Ishikawa (cell line): Measurements from ENCODE around the gene TMEM171.

Source experiments
- CEBPB ChIP-seq: IDR thresholded peaks from 2 replicates; pipeline ENCODE4 v1.6.1; 2012
- EGR1 ChIP-seq: IDR thresholded peaks from 2 replicates; pipeline ENCODE4 v1.6.1; 2012
- EP300 ChIP-seq: IDR thresholded peaks from 2 replicates; pipeline ENCODE4 v1.6.1; 2012; ENCODE audit warnings: borderline replicate concordance
- FOXM1 ChIP-seq: IDR thresholded peaks from 2 replicates; pipeline ENCODE4 v1.6.1; 2012; ENCODE audit warnings: low read depth, borderline replicate concordance
- NFIC ChIP-seq: IDR thresholded peaks from 2 replicates; pipeline ENCODE4 v1.6.1; 2012
- RAD21 ChIP-seq: IDR thresholded peaks from 2 replicates; pipeline ENCODE4 v1.6.1; 2012; ENCODE audit warnings: low read depth
- TAF1 ChIP-seq: IDR thresholded peaks from 2 replicates; pipeline ENCODE4 v1.6.1; 2012; ENCODE audit warnings: low read depth, mild to moderate bottlenecking
- TEAD4 ChIP-seq: IDR thresholded peaks from 2 replicates; pipeline ENCODE4 v1.6.1; 2012
- USF1 ChIP-seq: IDR thresholded peaks from 2 replicates; pipeline ENCODE4 v1.6.1; 2012
- YY1 ChIP-seq: IDR thresholded peaks from 2 replicates; pipeline ENCODE4 v1.6.1; 2012; ENCODE audit warnings: low read depth
- ZBTB7A ChIP-seq: IDR thresholded peaks from 2 replicates; pipeline ENCODE4 v1.6.1; 2012; ENCODE audit warnings: low read depth
- TF ChIP-seq, protein P1 (sequence below): IDR thresholded peaks from 2 replicates; pipeline ENCODE4 v1.6.1; 2012; ENCODE audit warnings: low read depth, mild to moderate bottlenecking

- TF ChIP-seq EGR1: no peak
- TF ChIP-seq ZBTB7A: no peak
- TF ChIP-seq TAF1: no peak
- TF ChIP-seq USF1: no peak
- no peak for TF ChIP-seq NFIC
- TF ChIP-seq EP300: no peak
- TF ChIP-seq RAD21: no peak
- TF ChIP-seq FOXM1: no peak
- TF ChIP-seq CEBPB: no peak
- TF ChIP-seq YY1: no peak
- TF ChIP-seq, protein P1, sequence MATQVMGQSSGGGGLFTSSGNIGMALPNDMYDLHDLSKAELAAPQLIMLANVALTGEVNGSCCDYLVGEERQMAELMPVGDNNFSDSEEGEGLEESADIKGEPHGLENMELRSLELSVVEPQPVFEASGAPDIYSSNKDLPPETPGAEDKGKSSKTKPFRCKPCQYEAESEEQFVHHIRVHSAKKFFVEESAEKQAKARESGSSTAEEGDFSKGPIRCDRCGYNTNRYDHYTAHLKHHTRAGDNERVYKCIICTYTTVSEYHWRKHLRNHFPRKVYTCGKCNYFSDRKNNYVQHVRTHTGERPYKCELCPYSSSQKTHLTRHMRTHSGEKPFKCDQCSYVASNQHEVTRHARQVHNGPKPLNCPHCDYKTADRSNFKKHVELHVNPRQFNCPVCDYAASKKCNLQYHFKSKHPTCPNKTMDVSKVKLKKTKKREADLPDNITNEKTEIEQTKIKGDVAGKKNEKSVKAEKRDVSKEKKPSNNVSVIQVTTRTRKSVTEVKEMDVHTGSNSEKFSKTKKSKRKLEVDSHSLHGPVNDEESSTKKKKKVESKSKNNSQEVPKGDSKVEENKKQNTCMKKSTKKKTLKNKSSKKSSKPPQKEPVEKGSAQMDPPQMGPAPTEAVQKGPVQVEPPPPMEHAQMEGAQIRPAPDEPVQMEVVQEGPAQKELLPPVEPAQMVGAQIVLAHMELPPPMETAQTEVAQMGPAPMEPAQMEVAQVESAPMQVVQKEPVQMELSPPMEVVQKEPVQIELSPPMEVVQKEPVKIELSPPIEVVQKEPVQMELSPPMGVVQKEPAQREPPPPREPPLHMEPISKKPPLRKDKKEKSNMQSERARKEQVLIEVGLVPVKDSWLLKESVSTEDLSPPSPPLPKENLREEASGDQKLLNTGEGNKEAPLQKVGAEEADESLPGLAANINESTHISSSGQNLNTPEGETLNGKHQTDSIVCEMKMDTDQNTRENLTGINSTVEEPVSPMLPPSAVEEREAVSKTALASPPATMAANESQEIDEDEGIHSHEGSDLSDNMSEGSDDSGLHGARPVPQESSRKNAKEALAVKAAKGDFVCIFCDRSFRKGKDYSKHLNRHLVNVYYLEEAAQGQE: no peak
- TF ChIP-seq TEAD4: no peak
These were observed 26.0 kb upstream of the TMEM171 start for GRCh38 chr5:73094415-73094814.
